ENCODE measurements around the gene PDE4B. TPM values are rescaled to one million over a fixed set of nuclear protein-coding genes. Genes with fewer than 3 reads are reported as not detected.

Gene PDE4B
- total RNA-seq, 1 donor = 2.3 TPM

- TF ChIP-seq CTCF (IDR thresholded peaks at IDR 0.05; ENCODE audit: insufficient read depth, low read length) = no peak
- no peak overlapping the region for H3K4me3 ChIP-seq (ENCODE audit: low read depth, low read length)
- DNase-seq (ENCODE audit: low read depth) = no peak
Observed at GRCh38 chr1:65788762-65789161, 3.9 kb upstream of the PDE4B start.

- H3K4me3 ChIP-seq (ENCODE audit: low read depth, low read length) = no peak overlapping the region
- no peak for TF ChIP-seq CTCF (IDR thresholded peaks at IDR 0.05; ENCODE audit: insufficient read depth, low read length)
- DNase-seq (ENCODE audit: low read depth) = peak; percentile 24
Observed at GRCh38 chr1:65791396-65791795, 1.3 kb upstream of the PDE4B start.

GRCh38 chr1:65791801-65792668 is 660 bp upstream of the PDE4B start:
- no peak for TF ChIP-seq CTCF (IDR thresholded peaks at IDR 0.05; ENCODE audit: insufficient read depth, low read length)
- no peak for DNase-seq (ENCODE audit: low read depth)
- H3K4me3 ChIP-seq (ENCODE audit: low read depth, low read length) = peak overlapping the region; percentile 48

GRCh38 chr1:65793359-65793732 is 651 bp downstream of the PDE4B start:
- no peak for TF ChIP-seq CTCF (IDR thresholded peaks at IDR 0.05; ENCODE audit: insufficient read depth, low read length)
- peak overlapping the region; percentile 48 for H3K4me3 ChIP-seq (ENCODE audit: low read depth, low read length)
- DNase-seq (ENCODE audit: low read depth) = no peak

- DNase-seq (ENCODE audit: low read depth) = no peak
- TF ChIP-seq CTCF (IDR thresholded peaks at IDR 0.05; ENCODE audit: insufficient read depth, low read length) = no peak
- no peak overlapping the region for H3K4me3 ChIP-seq (ENCODE audit: low read depth, low read length)
Observed at GRCh38 chr1:65795311-65795710, 2.6 kb downstream of the PDE4B start.

GRCh38 chr1:65799601-65800000 is 6.9 kb downstream of the PDE4B start:
- no peak overlapping the region for H3K4me3 ChIP-seq (ENCODE audit: low read depth, low read length)
- no peak for DNase-seq (ENCODE audit: low read depth)
- TF ChIP-seq CTCF (IDR thresholded peaks at IDR 0.05; ENCODE audit: insufficient read depth, low read length) = no peak
